BJ (cell line): ENCODE measurements around the gene C6orf89. TPM values are rescaled to one million over a fixed set of nuclear protein-coding genes. Genes with fewer than 3 reads are reported as not detected.

ENCODE experiments used
- CTCF ChIA-PET: fragments of 350-600 bp; formaldehyde crosslinking; extraction: SDS; loops from one replicate; lab custom pipeline; 2021; ENCODE audit warnings: antibody characterized with exemption, inconsistent platforms; lab: Yijun Ruan, JAX
- POLR2A ChIA-PET: fragments of 300-600 bp; sonication (Branson Sonifier 250); formaldehyde crosslinking; extraction: SDS; loops from one replicate; lab custom pipeline; 2021; ENCODE audit warnings: antibody characterized with exemption; lab: Charles Lee
- DNase-seq: peaks from one replicate; pipeline ENCODE4 v3.0.0-alpha.2; 2011; ENCODE audit warnings: low read depth
- H3K27me3 ChIP-seq: 2 replicates; pipeline ENCODE4 v1.6.0; 2011; ENCODE audit warnings: low read length; ENCODE audit not compliant: control insufficient read depth, insufficient read depth
- H3K36me3 ChIP-seq: 2 replicates; pipeline ENCODE4 v1.5.1; 2011; ENCODE audit warnings: low read length; ENCODE audit not compliant: control insufficient read depth, insufficient read depth
- H3K4me3 ChIP-seq: 2 replicates; pipeline ENCODE4 v1.5.1; 2011; ENCODE audit warnings: low read depth, mild to moderate bottlenecking, control low read depth, low read length
- CTCF ChIP-seq: IDR thresholded peaks from 2 replicates; pipeline ENCODE4 v1.5.1; 2011; ENCODE audit warnings: low read depth, mild to moderate bottlenecking, control low read depth, inconsistent platforms, low read length, moderate library complexity; ENCODE audit not compliant: insufficient read depth
- polyA plus RNA-seq: library from polyadenylated mRNA; depleted of rRNA; stranded (reverse); fragments of >200 nt; gene quantifications from 2 replicates; pipeline ENCODE4 v1.2.3, GENCODE V29; 2011

The C6orf89 gene
- polyA plus RNA-seq, 1 experiment, result 66.0 TPM

- H3K27me3 ChIP-seq, result no peaks in the 10 kb centered on the region
- POLR2A ChIA-PET, result no interaction called here
- no peak for DNase-seq
- CTCF ChIA-PET, result interaction anchor here (0.9 kb wide), 1 partner anchor 8 kb away, joined by 3 read pairs; no protein-coding TSS in a partner anchor
- H3K36me3 ChIP-seq, result peaks cover 53% of the 10 kb centered on the region
- no peak for TF ChIP-seq CTCF
- H3K4me3 ChIP-seq, result no peak overlapping the region
These were observed 85.4 kb downstream of the C6orf89 start for GRCh38 chr6:36970892-36971842.

GRCh38 chr6:36971921-36972673 is 86.3 kb downstream of the C6orf89 start:
- POLR2A ChIA-PET, result no interaction called here
- H3K36me3 ChIP-seq, result peaks cover 62% of the 10 kb centered on the region
- CTCF ChIA-PET, result no interaction called here
- no peak for TF ChIP-seq CTCF
- no peak for DNase-seq
- H3K27me3 ChIP-seq, result no peaks in the 10 kb centered on the region
- no peak overlapping the region for H3K4me3 ChIP-seq

- ChIA-PET CTCF (no interaction called here), POLR2A (no interaction called here)
- no peak for DNase-seq
- Histone ChIP-seq H3K27me3 (no peaks in the 10 kb centered on the region), H3K4me3 (no peak overlapping the region), H3K36me3 (peaks cover 66% of the 10 kb centered on the region)
- no peak for TF ChIP-seq CTCF
These were observed 87.4 kb downstream of the C6orf89 start for GRCh38 chr6:36973190-36973589.

GRCh38 chr6:36973647-36974046 is 87.9 kb downstream of the C6orf89 start:
- Histone ChIP-seq H3K4me3 (no peak overlapping the region), H3K36me3 (peaks cover 64% of the 10 kb centered on the region), H3K27me3 (no peaks in the 10 kb centered on the region)
- ChIA-PET CTCF (no interaction called here), POLR2A (no interaction called here)
- DNase-seq, result no peak
- TF ChIP-seq CTCF, result no peak
